Mesothelial cell of epicardium (in vitro differentiated cells): ENCODE data around the gene VWA3A. TPM values are rescaled to one million over a fixed set of nuclear protein-coding genes. Genes with fewer than 3 reads are reported as not detected.

Experiments used
- DNase-seq, 2 experiments: peaks; one replicate each; pipeline ENCODE4 v3.0.0; 2021; ENCODE audit warnings: low spot score in 2 of 2; ENCODE audit not compliant: unreplicated experiment in 2 of 2
- H3K27ac Mint-ChIP-seq: 2 replicates; pipeline ENCODE4 v1.8.0; 2021; ENCODE audit warnings: mixed read lengths
- H3K27me3 Mint-ChIP-seq: 2 replicates; pipeline ENCODE4 v1.8.0; 2021; ENCODE audit warnings: low read depth, mixed read lengths
- H3K36me3 Mint-ChIP-seq: 2 replicates; pipeline ENCODE4 v1.8.0; 2021; ENCODE audit warnings: mixed read lengths
- H3K4me1 Mint-ChIP-seq: 2 replicates; pipeline ENCODE4 v1.8.0; 2021; ENCODE audit warnings: mixed read lengths
- H3K4me3 Mint-ChIP-seq: 2 replicates; pipeline ENCODE4 v1.8.0; 2021; ENCODE audit warnings: mild to moderate bottlenecking, moderate library complexity, mixed read lengths
- H3K9me3 Mint-ChIP-seq: 2 replicates; pipeline ENCODE4 v1.8.0; 2021; ENCODE audit warnings: mixed read lengths
- CTCF ChIP-seq: fragments of 200-600 bp; sonication (generic); IDR thresholded peaks from one replicate; pipeline ENCODE4 v1.5.0; 2021; ENCODE audit warnings: antibody characterized with exemption; ENCODE audit not compliant: unreplicated experiment
- total RNA-seq: library from RNA; stranded (reverse); gene quantifications from 3 replicates; pipeline ENCODE4 v1.2.1, GENCODE V29; 2021

VWA3A gene
- total RNA-seq, 1 donor from 2014 or later: 0.18 TPM

- no peaks in the 10 kb centered on the region for H3K9me3 Mint-ChIP-seq
- TF ChIP-seq CTCF: no peak
- no peaks in the 10 kb centered on the region for H3K36me3 Mint-ChIP-seq
Measured at GRCh38 chr16:22093331-22093730, 990 bp downstream of the VWA3A start.

GRCh38 chr16:22093996-22094395 lies 1.7 kb downstream of the VWA3A start:
- TF ChIP-seq CTCF: no peak
- H3K27ac Mint-ChIP-seq: no peak overlapping the region
- peaks cover 27% of the 10 kb centered on the region for H3K27me3 Mint-ChIP-seq
- no peak for DNase-seq
- H3K9me3 Mint-ChIP-seq: no peaks in the 10 kb centered on the region
- no peaks in the 10 kb centered on the region for H3K36me3 Mint-ChIP-seq
- H3K4me1 Mint-ChIP-seq: peaks cover 15% of the 10 kb centered on the region
- H3K4me3 Mint-ChIP-seq: no peak overlapping the region

More at GRCh38 chr16:22093331-22093730, 990 bp downstream of the VWA3A start:
- Mint-ChIP-seq H3K27ac (no peak overlapping the region), H3K4me3 (no peak overlapping the region), H3K27me3 (peaks cover 27% of the 10 kb centered on the region), H3K4me1 (peaks cover 15% of the 10 kb centered on the region)
- no peak for DNase-seq

- Mint-ChIP-seq H3K9me3 (no peaks in the 10 kb centered on the region), H3K27ac (no peak overlapping the region), H3K27me3 (peaks cover 30% of the 10 kb centered on the region), H3K4me3 (no peak overlapping the region), H3K36me3 (no peaks in the 10 kb centered on the region), H3K4me1 (no peaks in the 10 kb centered on the region)
- no peak for TF ChIP-seq CTCF
- DNase-seq: no peak
Measured at GRCh38 chr16:22098405-22099255, 6.3 kb downstream of the VWA3A start.

- Mint-ChIP-seq H3K27me3 (peaks cover 30% of the 10 kb centered on the region), H3K4me3 (no peak overlapping the region), H3K9me3 (no peaks in the 10 kb centered on the region), H3K36me3 (no peaks in the 10 kb centered on the region), H3K27ac (no peak overlapping the region), H3K4me1 (no peaks in the 10 kb centered on the region)
- no peak for DNase-seq
- no peak for TF ChIP-seq CTCF
Measured at GRCh38 chr16:22099256-22099975, 7.1 kb downstream of the VWA3A start.

GRCh38 chr16:22103441-22103840 lies 11.1 kb downstream of the VWA3A start:
- Mint-ChIP-seq H3K9me3 (no peaks in the 10 kb centered on the region), H3K4me3 (no peak overlapping the region), H3K36me3 (no peaks in the 10 kb centered on the region), H3K27ac (no peak overlapping the region), H3K27me3 (peaks cover 26% of the 10 kb centered on the region), H3K4me1 (no peaks in the 10 kb centered on the region)
- DNase-seq: no peak
- no peak for TF ChIP-seq CTCF
